Measurements from ENCODE around the gene WDR47.
"Not testable (repeated sequence)": the region's sequence is repeated elsewhere in the genome, so short reads cannot be mapped to it uniquely, and the experiment has no call there.

DNA sequence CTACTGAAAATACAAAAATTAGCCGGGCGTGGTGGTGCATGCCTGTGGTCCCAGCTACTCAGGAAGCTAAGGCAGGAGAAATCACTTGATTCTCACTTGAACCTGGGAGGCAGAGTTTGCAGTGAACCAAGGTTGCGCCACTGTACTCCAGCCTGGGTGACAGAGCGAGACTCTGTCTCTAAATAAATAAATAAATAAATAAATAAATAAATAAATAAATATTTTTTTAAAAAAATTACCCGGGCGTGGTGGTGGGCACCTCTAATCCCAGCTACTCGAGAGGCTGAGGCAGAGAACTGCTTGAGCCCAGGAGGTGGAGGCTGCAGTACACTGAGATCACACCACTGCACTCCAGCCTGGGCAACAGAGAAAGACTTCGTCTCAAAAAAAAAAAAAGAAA lies 12.4 kb downstream of the WDR47 start:
- TF ChIP-seq EZH2phosphoT487 (IDR thresholded peaks at IDR 0.05; ENCODE audit: low read depth) = not testable (repeated sequence)
- TF ChIP-seq, protein P1, sequence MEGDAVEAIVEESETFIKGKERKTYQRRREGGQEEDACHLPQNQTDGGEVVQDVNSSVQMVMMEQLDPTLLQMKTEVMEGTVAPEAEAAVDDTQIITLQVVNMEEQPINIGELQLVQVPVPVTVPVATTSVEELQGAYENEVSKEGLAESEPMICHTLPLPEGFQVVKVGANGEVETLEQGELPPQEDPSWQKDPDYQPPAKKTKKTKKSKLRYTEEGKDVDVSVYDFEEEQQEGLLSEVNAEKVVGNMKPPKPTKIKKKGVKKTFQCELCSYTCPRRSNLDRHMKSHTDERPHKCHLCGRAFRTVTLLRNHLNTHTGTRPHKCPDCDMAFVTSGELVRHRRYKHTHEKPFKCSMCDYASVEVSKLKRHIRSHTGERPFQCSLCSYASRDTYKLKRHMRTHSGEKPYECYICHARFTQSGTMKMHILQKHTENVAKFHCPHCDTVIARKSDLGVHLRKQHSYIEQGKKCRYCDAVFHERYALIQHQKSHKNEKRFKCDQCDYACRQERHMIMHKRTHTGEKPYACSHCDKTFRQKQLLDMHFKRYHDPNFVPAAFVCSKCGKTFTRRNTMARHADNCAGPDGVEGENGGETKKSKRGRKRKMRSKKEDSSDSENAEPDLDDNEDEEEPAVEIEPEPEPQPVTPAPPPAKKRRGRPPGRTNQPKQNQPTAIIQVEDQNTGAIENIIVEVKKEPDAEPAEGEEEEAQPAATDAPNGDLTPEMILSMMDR (IDR thresholded peaks at IDR 0.05; ENCODE audit: low read depth, low read length) = not testable (repeated sequence)
